ENCODE measurements around the gene YES1.
"Not testable (repeated sequence)": the region's sequence is repeated elsewhere in the genome, so short reads cannot be mapped to it uniquely, and the experiment has no call there.

YES1 gene

GRCh38 chr18:813172-814071 lies 1.4 kb upstream of the YES1 start:
- no peak for TF ChIP-seq POLR2A (IDR thresholded peaks at IDR 0.05; ENCODE audit: low read depth, low read length)
- no peak for DNase-seq (ENCODE audit: insufficient read length, low spot score)
- peak; percentile 38 for FAIRE-seq

GRCh38 chr18:812376-813171 lies 532 bp upstream of the YES1 start:
- 0 out of 2 replicates have a peak, but pooled peaks have one; percentile 21 for TF ChIP-seq POLR2A (IDR thresholded peaks at IDR 0.05; ENCODE audit: low read depth, low read length)
- peak; percentile 56 for DNase-seq (ENCODE audit: insufficient read length, low spot score)
- FAIRE-seq: peak; percentile 97

- FAIRE-seq (peak; percentile 64), DNase-seq (ENCODE audit: insufficient read length, low spot score) (peak; percentile 12)
- TF ChIP-seq POLR2A (IDR thresholded peaks at IDR 0.05; ENCODE audit: low read depth, low read length): no peak
Measured at GRCh38 chr18:811182-811891, 705 bp downstream of the YES1 start.

- FAIRE-seq (peak; percentile 36), DNase-seq (ENCODE audit: insufficient read length, low spot score) (no peak)
- no peak for TF ChIP-seq POLR2A (IDR thresholded peaks at IDR 0.05; ENCODE audit: low read depth, low read length)
Measured at GRCh38 chr18:809985-810642, 1.9 kb downstream of the YES1 start.

- DNase-seq (ENCODE audit: insufficient read length, low spot score); FAIRE-seq: not testable (repeated sequence)
Measured at GRCh38 chr18:809228-809627, 2.8 kb downstream of the YES1 start.

- TF ChIP-seq POLR2A (IDR thresholded peaks at IDR 0.05; ENCODE audit: low read depth, low read length): no peak
- peak; percentile 90 for FAIRE-seq
- no peak for DNase-seq (ENCODE audit: insufficient read length, low spot score)
Measured at GRCh38 chr18:808502-808901, 3.5 kb downstream of the YES1 start.

GRCh38 chr18:808086-808485 lies 4.0 kb downstream of the YES1 start:
- no peak for DNase-seq (ENCODE audit: insufficient read length, low spot score)
- no peak for TF ChIP-seq POLR2A (IDR thresholded peaks at IDR 0.05; ENCODE audit: low read depth, low read length)
- peak; percentile 55 for FAIRE-seq

- TF ChIP-seq POLR2A (IDR thresholded peaks at IDR 0.05; ENCODE audit: low read depth, low read length): no peak
- peak; percentile 20 for FAIRE-seq
- no peak for DNase-seq (ENCODE audit: insufficient read length, low spot score)
Measured at GRCh38 chr18:805755-806110, 6.3 kb downstream of the YES1 start.

GRCh38 chr18:805008-805754 lies 6.9 kb downstream of the YES1 start:
- no peak for DNase-seq (ENCODE audit: insufficient read length, low spot score)
- TF ChIP-seq POLR2A (IDR thresholded peaks at IDR 0.05; ENCODE audit: low read depth, low read length): no peak
- FAIRE-seq: no peak

GRCh38 chr18:801137-801536 lies 10.9 kb downstream of the YES1 start:
- no peak for TF ChIP-seq POLR2A (IDR thresholded peaks at IDR 0.05; ENCODE audit: low read depth, low read length)
- FAIRE-seq (peak; percentile 58), DNase-seq (ENCODE audit: insufficient read length, low spot score) (no peak)

- no peak for DNase-seq (ENCODE audit: insufficient read length, low spot score)
Measured at GRCh38 chr18:799943-800342, 12.1 kb downstream of the YES1 start.

GRCh38 chr18:795383-795782 lies 16.7 kb downstream of the YES1 start:
- FAIRE-seq; DNase-seq (ENCODE audit: insufficient read length, low spot score): not testable (repeated sequence)

More at GRCh38 chr18:799943-800342, 12.1 kb downstream of the YES1 start:
- no peak for TF ChIP-seq POLR2A (IDR thresholded peaks at IDR 0.05; ENCODE audit: low read depth, low read length)
- FAIRE-seq: no peak

- FAIRE-seq: no peak
- no peak for TF ChIP-seq POLR2A (IDR thresholded peaks at IDR 0.05; ENCODE audit: low read depth, low read length)
- DNase-seq (ENCODE audit: insufficient read length, low spot score): no peak
Measured at GRCh38 chr18:789397-789796, 22.6 kb downstream of the YES1 start.

All from H54 (cell line).